Panc1 (cell line): ENCODE measurements around the gene ICE2.

Experiments
- POLR2AphosphoS5 ChIP-seq: IDR thresholded peaks from 2 replicates; pipeline ENCODE4 v1.6.1; 2012; ENCODE audit warnings: mild to moderate bottlenecking, low read depth, low read length, moderate library complexity
- SIN3A ChIP-seq: IDR thresholded peaks from 2 replicates; pipeline ENCODE4 v1.6.1; 2012; ENCODE audit warnings: low read depth, mild to moderate bottlenecking, low read length, moderate library complexity, borderline replicate concordance; ENCODE audit not compliant: insufficient read depth
- TF ChIP-seq, protein P1 (sequence below): fragments of 450-650 bp; IDR thresholded peaks from 2 replicates; pipeline ENCODE4 v1.5.1; 2017; ENCODE audit warnings: mild to moderate bottlenecking
- TF ChIP-seq, protein P2 (sequence below), 2 experiments: IDR thresholded peaks; 2 replicates each; pipeline ENCODE4 v1.6.1; 2011 to 2012; ENCODE audit warnings: low read depth in 2 of 2, control low read depth in 1 of 2, low read length in 1 of 2, mild to moderate bottlenecking in 1 of 2, moderate library complexity in 1 of 2; ENCODE audit not compliant: insufficient read depth in 1 of 2

DNA sequence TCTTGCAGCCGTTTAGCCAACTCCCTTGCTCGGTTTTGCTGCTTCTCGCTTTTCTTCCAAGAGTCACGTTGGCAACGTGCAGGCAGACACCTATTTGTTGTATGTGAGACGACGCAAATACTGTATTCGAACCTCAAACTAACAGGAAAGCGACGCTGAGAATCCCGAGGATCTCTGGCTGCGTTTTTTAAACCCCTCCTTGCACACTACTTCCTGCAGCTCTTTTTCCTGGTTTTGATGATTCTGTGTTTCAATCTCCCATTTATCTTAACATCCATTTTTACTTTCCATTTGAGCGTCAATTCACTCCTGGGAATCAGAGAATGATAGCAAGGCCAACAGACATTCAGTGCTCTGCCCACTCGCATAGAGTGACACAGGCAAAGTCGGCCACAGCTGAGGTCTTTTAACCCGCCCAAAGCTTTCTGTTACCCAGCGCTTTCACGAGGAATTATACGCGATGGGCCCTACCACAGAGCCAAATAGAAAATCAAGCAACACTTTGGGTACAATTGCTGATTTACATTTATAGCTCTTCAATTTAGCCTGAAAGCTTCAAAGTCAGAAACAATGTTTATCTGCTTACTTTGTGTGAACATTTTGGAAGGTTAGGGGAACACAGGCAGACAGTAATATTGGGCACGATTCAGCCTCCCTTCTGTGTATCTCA is 79.6 kb downstream of the ICE2 start:
- TF ChIP-seq, protein P1, sequence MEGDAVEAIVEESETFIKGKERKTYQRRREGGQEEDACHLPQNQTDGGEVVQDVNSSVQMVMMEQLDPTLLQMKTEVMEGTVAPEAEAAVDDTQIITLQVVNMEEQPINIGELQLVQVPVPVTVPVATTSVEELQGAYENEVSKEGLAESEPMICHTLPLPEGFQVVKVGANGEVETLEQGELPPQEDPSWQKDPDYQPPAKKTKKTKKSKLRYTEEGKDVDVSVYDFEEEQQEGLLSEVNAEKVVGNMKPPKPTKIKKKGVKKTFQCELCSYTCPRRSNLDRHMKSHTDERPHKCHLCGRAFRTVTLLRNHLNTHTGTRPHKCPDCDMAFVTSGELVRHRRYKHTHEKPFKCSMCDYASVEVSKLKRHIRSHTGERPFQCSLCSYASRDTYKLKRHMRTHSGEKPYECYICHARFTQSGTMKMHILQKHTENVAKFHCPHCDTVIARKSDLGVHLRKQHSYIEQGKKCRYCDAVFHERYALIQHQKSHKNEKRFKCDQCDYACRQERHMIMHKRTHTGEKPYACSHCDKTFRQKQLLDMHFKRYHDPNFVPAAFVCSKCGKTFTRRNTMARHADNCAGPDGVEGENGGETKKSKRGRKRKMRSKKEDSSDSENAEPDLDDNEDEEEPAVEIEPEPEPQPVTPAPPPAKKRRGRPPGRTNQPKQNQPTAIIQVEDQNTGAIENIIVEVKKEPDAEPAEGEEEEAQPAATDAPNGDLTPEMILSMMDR, result no peak
- TF ChIP-seq, protein P2, sequence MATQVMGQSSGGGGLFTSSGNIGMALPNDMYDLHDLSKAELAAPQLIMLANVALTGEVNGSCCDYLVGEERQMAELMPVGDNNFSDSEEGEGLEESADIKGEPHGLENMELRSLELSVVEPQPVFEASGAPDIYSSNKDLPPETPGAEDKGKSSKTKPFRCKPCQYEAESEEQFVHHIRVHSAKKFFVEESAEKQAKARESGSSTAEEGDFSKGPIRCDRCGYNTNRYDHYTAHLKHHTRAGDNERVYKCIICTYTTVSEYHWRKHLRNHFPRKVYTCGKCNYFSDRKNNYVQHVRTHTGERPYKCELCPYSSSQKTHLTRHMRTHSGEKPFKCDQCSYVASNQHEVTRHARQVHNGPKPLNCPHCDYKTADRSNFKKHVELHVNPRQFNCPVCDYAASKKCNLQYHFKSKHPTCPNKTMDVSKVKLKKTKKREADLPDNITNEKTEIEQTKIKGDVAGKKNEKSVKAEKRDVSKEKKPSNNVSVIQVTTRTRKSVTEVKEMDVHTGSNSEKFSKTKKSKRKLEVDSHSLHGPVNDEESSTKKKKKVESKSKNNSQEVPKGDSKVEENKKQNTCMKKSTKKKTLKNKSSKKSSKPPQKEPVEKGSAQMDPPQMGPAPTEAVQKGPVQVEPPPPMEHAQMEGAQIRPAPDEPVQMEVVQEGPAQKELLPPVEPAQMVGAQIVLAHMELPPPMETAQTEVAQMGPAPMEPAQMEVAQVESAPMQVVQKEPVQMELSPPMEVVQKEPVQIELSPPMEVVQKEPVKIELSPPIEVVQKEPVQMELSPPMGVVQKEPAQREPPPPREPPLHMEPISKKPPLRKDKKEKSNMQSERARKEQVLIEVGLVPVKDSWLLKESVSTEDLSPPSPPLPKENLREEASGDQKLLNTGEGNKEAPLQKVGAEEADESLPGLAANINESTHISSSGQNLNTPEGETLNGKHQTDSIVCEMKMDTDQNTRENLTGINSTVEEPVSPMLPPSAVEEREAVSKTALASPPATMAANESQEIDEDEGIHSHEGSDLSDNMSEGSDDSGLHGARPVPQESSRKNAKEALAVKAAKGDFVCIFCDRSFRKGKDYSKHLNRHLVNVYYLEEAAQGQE (IDR thresholded peaks at IDR 0.05; ENCODE audit: insufficient read depth in 1 of 2, low read depth in 2 of 2, low read length in 1 of 2), result no peak
- TF ChIP-seq POLR2AphosphoS5, result no peak
- no peak for TF ChIP-seq SIN3A
